ENCODE measurements around the gene STK32B. TPM values are rescaled to one million over a fixed set of nuclear protein-coding genes. Genes with fewer than 3 reads are reported as not detected.
"Not testable (repeated sequence)": the region's sequence is repeated elsewhere in the genome, so short reads cannot be mapped to it uniquely, and the experiment has no call there.

The STK32B gene
- total RNA-seq, 1 donor from 2014 or later: 1.6 TPM

DNA sequence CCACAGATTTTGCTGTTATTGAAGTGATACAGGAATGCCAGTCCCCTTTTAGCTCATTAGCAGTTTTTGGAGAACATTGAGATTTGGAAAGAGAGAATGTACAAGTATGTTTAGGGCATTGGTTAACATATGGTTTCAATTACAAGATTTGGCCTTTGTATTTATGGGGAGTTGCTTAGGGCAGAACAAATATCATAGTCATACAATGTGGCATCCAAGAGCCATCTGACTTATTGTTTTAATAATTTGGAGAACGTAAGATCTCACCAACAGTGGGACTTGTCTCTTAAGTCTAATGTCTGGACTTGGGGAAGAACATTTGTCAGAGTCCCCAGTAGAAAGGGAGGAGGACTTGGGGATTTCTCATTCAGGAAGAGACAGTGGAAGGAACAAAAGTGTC lies 166.1 kb downstream of the STK32B start:
- DNase-seq (ENCODE audit: low spot score) (no peak), ATAC-seq (no peak)
- intact Hi-C loops (cut with DNase I): no loop called here

DNA sequence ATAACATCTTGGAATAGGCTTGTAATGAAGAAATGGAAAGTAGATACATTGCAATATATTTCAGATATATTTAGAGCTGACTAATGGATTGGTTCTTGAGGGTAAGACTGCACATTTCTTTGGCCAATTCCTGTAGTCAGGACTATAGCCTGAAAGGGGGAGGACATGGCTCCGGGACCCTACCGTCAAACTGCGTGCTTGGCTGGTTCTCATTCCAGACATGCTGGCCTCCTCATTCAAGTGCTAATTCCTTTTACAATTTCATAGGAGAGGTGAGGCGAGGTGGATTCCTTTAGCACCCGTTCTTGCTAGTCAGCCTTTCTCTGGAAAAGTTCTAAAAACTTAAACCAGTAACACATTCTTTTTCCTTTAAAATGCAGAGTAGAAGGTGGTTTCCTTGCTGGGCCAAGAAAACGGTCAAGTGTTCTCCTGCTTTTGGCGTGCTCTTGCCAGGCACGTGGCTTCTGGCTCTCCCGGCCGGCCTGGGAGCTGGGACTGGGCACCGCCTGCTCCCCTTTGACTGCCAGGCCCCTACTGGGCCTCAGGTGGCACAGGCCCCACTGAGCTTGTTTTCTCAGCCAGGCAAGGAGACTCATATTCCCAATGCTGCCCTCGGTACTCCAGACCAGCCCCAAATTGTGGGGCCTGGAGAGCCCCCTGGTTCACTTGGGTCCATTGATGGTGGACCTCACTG lies 167.2 kb downstream of the STK32B start:
- intact Hi-C loops (cut with DNase I): no loop called here
- DNase-seq (ENCODE audit: low spot score) (no peak), ATAC-seq (no peak)

DNA sequence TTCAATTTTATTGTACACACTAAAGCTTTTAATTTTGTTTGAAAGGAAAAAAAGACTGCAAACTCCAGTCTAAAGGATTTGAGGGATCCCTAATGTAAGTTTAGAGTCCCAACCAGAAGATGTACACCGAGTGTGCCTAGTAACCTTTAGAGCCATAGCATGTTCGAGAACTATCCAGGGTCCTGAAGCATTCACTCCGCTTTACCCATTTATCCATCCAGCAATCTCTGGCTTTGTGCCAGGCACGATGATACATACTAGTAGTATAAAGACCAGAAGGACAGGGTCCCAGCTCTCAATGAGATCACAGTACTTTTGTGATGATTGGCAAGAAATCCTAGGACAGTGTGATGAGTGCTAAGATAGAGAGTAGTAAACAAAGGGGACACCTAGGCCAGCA lies 168.7 kb downstream of the STK32B start:
- intact Hi-C loops (cut with DNase I): no loop called here
- ATAC-seq (no peak), DNase-seq (ENCODE audit: low spot score) (no peak)

DNA sequence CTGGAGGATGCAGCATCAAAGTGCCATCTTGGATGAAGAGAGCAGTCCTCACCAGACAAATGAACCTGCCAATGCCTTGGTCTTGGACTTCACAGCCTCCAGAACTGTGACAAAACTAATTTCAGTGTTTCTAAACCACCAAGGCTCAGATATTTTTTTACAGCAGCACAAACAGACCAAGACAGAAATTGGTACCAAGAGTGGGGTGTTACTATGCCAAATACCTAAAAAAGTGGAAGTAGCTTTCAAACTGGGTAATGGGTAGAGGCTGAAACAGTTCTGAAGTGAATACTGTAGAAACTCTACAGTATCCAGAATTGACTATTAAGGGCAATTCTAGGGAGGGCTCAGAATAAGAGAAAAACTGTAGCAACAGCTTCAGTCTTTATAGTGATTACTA lies 170.8 kb downstream of the STK32B start:
- intact Hi-C loops (cut with DNase I): no loop called here
- ATAC-seq (no peak), DNase-seq (ENCODE audit: low spot score) (no peak)

DNA sequence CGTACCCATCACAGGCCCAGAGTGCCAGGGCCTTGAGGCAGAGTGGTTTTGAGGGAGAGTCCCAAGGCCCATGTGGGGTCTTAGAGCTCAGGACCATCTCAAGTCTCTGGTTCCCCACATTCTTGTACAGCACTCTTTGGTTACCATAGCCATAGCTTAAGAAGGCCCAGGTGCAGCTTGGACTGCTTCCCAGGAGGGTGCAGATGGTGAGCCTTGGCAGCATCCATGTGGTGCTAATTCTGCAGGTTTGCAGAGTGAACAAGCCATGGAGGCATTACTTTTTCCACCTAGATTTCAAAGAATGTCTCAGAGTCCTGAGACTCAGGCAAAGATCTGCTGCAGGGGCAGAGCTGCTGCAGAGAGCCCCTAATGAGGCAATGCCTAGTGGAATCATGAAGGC lies 171.7 kb downstream of the STK32B start:
- no peak for ATAC-seq
- intact Hi-C loops (cut with DNase I): no loop called here
- no peak for DNase-seq (ENCODE audit: low spot score)

DNA sequence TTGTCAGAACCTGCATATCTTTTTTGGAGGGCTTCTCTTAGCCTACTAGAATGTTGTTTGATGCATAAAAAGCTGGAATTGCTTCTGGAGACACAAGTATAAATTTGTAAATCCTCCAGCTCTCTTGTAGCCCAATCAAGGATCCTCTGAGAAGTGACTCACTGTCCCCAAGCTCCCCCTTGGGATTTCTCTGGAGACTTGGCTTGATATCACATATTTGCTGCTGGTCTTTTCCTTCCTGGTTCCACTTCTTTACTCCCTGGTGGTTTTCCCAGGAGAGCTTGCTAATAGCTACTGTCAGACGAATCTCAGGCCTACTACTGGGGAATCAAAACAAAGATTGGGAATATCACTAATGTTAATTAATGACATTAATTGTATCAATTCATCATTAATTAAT lies 173.1 kb downstream of the STK32B start:
- DNase-seq (ENCODE audit: low spot score): no peak
- no peak for ATAC-seq
- intact Hi-C loops (cut with DNase I): no loop called here

GRCh38 chr4:5232549-5232948 lies 181.3 kb downstream of the STK32B start:
- DNase-seq (ENCODE audit: low spot score): no peak
- intact Hi-C loops (cut with DNase I): no loop called here
- no peak for ATAC-seq

DNA sequence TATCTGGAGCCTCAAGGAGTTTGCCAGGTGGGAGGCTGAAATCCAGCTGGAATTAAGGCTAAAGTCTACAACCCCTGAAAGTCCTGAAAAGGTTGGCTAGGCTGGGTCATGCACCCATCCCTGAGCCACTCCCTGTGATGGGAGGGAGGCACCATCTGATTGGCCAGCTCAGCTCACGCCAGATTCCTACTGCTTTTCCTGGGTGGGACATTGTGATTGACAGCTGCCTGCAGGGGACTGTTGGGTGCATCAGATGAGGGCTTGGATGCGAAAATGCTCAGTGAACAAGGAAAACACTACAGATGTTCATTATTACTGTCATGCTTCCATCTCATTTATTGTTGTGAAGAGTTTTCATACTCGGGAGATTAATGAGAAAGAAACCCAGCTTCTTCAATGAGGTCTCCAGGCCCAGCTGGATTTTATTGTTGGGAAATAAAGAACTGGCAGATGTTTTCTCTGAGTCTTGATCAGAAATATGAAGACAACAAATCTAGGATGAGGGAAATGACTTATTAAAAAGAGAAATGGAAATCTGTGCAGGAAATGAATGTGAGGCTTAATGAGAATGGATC lies 185.9 kb downstream of the STK32B start:
- DNase-seq (ENCODE audit: low spot score) (no peak), ATAC-seq (no peak)
- intact Hi-C loops (cut with DNase I): no loop called here

GRCh38 chr4:5238173-5238572 lies 186.9 kb downstream of the STK32B start:
- no peak for ATAC-seq

GRCh38 chr4:5247061-5247460 lies 195.8 kb downstream of the STK32B start:
- intact Hi-C loops (cut with DNase I); DNase-seq (ENCODE audit: low spot score); ATAC-seq: not testable (repeated sequence)

More at GRCh38 chr4:5238173-5238572, 186.9 kb downstream of the STK32B start:
- DNase-seq (ENCODE audit: low spot score): no peak
- intact Hi-C loops (cut with DNase I): no loop called here

- intact Hi-C loops (cut with DNase I): no loop called here
- DNase-seq (ENCODE audit: low spot score): no peak
- no peak for ATAC-seq
These were observed 196.5 kb downstream of the STK32B start for GRCh38 chr4:5247735-5248134.

- intact Hi-C loops (cut with DNase I): no loop called here
These were observed 198.4 kb downstream of the STK32B start for GRCh38 chr4:5249727-5250126.

GRCh38 chr4:5250536-5250935 lies 199.3 kb downstream of the STK32B start:
- intact Hi-C loops (cut with DNase I); ATAC-seq; DNase-seq (ENCODE audit: low spot score): not testable (repeated sequence)

More at GRCh38 chr4:5249727-5250126, 198.4 kb downstream of the STK32B start:
- no peak for DNase-seq (ENCODE audit: low spot score)
- ATAC-seq: no peak

DNA sequence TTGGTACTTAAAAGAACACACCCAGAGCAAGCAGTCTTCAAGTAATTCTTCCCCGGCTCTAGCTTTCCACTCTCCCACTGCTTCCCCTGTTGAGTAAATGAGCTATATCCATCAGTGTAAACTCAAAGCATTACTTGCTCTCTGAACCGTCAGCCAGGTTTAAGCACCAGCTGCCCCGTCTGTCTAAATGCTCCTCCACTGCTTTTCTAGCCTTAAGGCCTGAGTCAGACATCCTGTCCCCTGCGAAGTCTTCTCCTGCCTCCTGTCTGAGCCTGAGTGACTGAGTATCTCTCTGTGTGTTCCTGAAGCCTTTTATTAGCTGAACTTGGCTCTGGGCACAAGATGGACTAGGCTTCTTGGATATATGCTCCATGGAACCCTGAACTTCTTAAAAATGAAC lies 205.1 kb downstream of the STK32B start:
- intact Hi-C loops (cut with DNase I): no loop called here
- ATAC-seq (no peak), DNase-seq (ENCODE audit: low spot score) (no peak)

- ATAC-seq (no peak), DNase-seq (ENCODE audit: low spot score) (no peak)
- intact Hi-C loops (cut with DNase I): no loop called here
These were observed 205.8 kb downstream of the STK32B start for GRCh38 chr4:5257086-5257485.

- intact Hi-C loops (cut with DNase I): no loop called here
- ATAC-seq (no peak), DNase-seq (ENCODE audit: low spot score) (no peak)
These were observed 208.2 kb downstream of the STK32B start for GRCh38 chr4:5259471-5259870.

GRCh38 chr4:5260121-5260520 lies 208.8 kb downstream of the STK32B start:
- intact Hi-C loops (cut with DNase I): no loop called here
- DNase-seq (ENCODE audit: low spot score): no peak

DNA sequence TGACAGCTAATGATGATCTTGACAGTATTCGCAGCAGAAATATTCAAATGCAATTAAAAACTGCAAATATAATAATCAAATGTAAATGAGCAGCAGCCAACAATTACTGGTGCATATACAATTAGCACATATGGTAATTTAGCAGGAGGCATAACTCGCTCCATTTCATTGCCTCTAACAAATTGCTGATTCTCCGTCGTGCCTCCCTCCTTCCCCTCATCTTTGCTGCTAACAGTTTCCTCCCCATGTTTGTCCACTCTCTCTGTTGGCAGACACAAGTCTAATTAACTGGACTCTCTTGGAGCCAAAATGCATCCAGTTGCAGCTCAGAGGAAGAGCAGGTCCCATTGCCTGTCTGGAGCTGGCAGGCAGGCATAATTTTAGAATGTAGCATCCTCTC lies 210.6 kb downstream of the STK32B start:
- ATAC-seq (no peak), DNase-seq (ENCODE audit: low spot score) (no peak)
- intact Hi-C loops (cut with DNase I): no loop called here

More at GRCh38 chr4:5260121-5260520, 208.8 kb downstream of the STK32B start:
- ATAC-seq: no peak

GRCh38 chr4:5266991-5267390 lies 215.7 kb downstream of the STK32B start:
- no peak for DNase-seq (ENCODE audit: low spot score)
- intact Hi-C loops (cut with DNase I): no loop called here
- ATAC-seq: no peak

DNA sequence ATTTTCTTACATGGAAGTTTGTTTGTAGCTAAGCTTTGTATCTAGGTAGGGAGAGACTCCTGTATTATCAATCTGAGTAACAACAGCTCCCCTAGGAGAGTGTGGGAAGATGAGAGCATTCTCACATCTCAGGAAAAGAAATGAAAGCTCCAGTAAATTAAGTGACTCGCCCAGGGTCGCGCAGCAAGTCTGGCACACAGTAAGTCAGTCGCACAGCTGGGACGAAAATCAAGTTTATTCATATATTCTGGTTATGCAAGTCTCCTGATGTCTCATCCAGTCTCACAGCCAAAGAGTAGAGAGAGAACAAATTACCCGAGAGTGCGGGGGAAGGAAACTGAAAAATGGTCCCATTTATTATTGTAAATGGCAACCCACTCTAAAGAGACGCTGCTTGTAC lies 216.1 kb downstream of the STK32B start:
- ATAC-seq (no peak), DNase-seq (ENCODE audit: low spot score) (no peak)
- intact Hi-C loops (cut with DNase I): no loop called here
